BE2C (cell line): ENCODE measurements around the gene ZNF784.

Source experiments
- DNase-seq: peaks from one replicate; pipeline ENCODE4 v3.0.0-alpha.2; 2020
- H3K27me3 ChIP-seq: fragments of 250-450 bp; sonication (Bioruptor Pico); 2 replicates; pipeline ENCODE4 v1.5.1; 2020; ENCODE audit warnings: mild to moderate bottlenecking
- H3K36me3 ChIP-seq: fragments of 250-450 bp; sonication (Bioruptor Pico); 2 replicates; pipeline ENCODE4 v1.5.1; 2020; ENCODE audit warnings: mild to moderate bottlenecking
- H3K4me1 ChIP-seq: fragments of 250-450 bp; sonication (Bioruptor Pico); 2 replicates; pipeline ENCODE4 v1.5.1; 2020
- H3K4me3 ChIP-seq: 2 replicates; pipeline ENCODE4 v1.5.1; 2011; ENCODE audit warnings: low read depth, low read length
- H3K9me3 ChIP-seq: fragments of 250-450 bp; sonication (Bioruptor Pico); 2 replicates; pipeline ENCODE4 v1.5.1; 2020
- TF ChIP-seq, protein P1 (sequence below): IDR thresholded peaks from 2 replicates; pipeline ENCODE4 v1.5.1; 2012; ENCODE audit warnings: mild to moderate bottlenecking, low read depth, low read length

ZNF784 gene

DNA sequence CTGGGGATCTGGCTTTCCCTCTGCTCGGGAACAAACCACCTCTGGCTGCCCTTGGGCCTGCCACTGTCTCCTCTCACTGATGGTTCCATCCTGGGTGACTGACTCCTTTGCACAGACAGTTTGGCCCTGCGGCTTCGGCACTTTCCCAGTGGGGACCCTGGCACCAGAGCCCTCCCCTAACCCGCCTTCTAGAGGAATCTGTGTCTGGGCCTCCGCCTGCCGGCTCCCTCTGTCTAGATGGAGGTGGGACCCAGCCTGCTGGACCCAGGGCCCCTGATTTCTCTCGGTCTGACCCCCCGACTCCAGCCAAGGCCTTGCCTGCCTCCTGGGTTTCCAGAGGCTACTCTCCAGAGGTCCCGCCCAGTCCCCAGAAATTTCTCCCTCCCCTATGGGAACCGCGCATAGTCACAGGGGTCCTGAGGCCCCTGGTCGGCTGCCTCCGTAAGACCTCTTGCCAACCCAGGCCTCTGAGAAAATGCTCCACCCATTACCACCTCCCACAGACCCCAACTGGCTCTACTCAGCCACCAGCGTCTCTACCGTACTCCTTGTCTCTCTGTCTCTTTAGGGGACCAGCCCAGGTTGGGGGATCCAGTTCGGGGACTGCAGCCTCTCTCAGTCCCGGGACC is 26.4 kb upstream of the ZNF784 start:
- H3K27me3 ChIP-seq: no peaks in the 10 kb centered on the region
- TF ChIP-seq, protein P1, sequence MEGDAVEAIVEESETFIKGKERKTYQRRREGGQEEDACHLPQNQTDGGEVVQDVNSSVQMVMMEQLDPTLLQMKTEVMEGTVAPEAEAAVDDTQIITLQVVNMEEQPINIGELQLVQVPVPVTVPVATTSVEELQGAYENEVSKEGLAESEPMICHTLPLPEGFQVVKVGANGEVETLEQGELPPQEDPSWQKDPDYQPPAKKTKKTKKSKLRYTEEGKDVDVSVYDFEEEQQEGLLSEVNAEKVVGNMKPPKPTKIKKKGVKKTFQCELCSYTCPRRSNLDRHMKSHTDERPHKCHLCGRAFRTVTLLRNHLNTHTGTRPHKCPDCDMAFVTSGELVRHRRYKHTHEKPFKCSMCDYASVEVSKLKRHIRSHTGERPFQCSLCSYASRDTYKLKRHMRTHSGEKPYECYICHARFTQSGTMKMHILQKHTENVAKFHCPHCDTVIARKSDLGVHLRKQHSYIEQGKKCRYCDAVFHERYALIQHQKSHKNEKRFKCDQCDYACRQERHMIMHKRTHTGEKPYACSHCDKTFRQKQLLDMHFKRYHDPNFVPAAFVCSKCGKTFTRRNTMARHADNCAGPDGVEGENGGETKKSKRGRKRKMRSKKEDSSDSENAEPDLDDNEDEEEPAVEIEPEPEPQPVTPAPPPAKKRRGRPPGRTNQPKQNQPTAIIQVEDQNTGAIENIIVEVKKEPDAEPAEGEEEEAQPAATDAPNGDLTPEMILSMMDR: no peak
- no peak for DNase-seq
- no peak overlapping the region for H3K4me3 ChIP-seq
- H3K9me3 ChIP-seq: no peaks in the 10 kb centered on the region
- peaks cover 4% of the 10 kb centered on the region for H3K4me1 ChIP-seq
- H3K36me3 ChIP-seq: peaks cover 7% of the 10 kb centered on the region

DNA sequence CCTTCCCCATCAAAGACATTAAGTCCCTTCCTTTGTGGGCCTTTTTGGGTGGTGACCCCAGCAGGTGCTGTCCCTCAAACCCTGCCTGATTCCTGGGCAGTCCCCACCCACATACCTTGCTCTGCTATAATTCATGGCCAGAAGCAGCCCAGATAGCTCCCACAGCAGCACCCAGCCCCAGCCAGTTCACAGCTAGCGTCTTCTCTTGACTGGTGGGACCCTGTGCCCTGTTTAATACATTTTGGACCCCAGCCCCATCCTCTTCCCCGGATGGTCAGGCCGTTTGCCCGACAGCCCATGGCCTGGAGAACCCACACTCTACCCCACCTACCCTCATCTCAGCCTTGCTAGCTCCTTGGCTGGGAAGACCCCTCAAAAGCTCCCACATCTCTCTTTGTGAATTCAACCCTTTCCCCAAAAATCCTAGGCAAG is 25.8 kb upstream of the ZNF784 start:
- no peak for DNase-seq
- TF ChIP-seq, protein P1: no peak
- Histone ChIP-seq H3K4me1 (peaks cover 4% of the 10 kb centered on the region), H3K36me3 (peaks cover 10% of the 10 kb centered on the region), H3K27me3 (no peaks in the 10 kb centered on the region), H3K4me3 (no peak overlapping the region), H3K9me3 (no peaks in the 10 kb centered on the region)

DNA sequence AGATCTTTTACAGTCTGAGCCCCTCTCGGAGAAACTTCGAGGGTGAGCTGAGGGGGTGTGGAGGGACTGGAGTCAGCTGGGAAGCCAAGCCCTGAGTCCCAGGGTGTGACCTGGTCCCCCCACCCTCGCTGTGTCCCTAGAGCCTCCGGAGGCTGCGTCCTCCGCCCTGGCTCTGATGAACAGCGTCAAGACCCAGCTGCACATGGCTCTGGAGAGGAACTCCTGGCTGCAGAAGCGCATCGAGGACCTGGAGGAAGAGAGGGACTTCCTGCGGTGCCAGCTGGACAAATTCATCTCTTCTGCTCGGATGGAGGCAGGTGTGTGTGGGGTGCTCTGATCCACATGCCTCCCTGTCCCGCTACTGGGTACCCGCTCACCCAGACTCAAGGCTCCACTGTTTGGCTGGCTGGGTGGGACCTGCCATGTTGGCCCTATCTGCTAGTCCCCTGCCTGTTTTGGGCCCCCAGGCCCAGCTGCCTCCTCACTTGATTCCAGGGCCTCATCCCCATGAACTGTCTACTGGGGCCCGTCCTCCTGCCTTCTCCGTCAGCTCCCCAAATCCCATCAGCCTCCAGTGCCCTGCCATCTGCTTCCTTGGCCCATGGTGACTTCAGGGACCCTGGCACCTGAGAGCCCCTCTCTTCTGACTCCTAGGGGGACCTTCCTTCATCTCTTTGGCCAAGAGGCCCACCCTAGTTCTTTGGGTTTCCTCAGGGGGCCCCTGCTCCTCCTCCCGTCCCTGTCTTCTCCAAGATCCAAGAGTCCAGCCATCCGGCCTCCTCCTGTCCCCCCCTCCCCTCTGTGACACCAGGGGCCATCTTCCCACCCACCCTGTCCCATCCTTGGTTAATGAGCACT is 25.1 kb upstream of the ZNF784 start:
- TF ChIP-seq, protein P1: no peak
- Histone ChIP-seq H3K4me3 (no peak overlapping the region), H3K9me3 (no peaks in the 10 kb centered on the region), H3K36me3 (peaks cover 16% of the 10 kb centered on the region), H3K27me3 (no peaks in the 10 kb centered on the region), H3K4me1 (peaks cover 4% of the 10 kb centered on the region)
- DNase-seq: no peak

GRCh38 chr19:55648585-55649267 is 24.4 kb upstream of the ZNF784 start:
- no peaks in the 10 kb centered on the region for H3K27me3 ChIP-seq

DNA sequence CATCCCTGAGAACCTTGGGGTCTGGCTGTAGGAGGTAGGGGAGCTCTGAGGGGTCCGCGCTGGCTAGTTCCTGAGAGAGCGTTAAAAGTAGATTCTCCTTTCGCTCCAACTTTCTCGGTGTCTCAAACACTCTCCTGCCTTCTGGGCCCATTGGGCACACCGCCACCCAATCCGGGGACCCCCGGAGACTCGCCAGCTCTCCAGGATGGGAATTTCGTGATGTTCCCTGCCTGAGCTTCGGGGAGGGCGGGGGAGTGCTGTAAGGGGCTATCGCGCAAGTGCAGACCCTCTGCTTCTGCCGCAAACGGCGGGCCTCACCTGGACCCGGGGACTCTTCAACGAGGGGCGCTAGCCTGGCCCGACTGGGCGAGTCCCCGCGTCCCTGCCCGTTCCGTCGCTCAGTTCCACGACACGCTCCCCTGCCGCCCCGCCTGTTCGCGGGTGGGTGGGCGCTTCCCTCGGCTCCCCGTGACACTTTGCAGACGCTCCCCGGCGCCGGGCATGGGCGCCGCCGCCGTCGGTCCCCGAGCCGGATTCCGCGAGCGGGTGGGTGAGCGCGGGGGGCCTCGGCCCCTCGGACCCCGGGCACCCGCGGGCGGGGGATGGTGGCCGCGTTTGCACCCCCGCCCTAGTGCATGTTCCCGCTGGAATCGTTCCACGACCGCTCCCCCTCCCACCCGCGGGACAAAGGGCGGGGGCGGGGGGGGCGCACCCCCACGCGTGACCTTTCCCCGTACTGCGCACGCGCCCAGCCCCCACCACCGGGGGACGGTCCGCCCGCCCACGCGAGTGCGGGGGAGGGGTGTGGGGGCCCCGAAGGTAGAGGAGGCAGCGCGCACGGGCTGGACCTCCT is 23.6 kb upstream of the ZNF784 start, which contains the start of gene CCDC106:
TSS of gene CCDC106 (plus strand) at position 481 of the 853 bp plus-strand sequence. CDS start 835 bp downstream, outside the sequence.
- no peaks in the 10 kb centered on the region for H3K27me3 ChIP-seq
- DNase-seq: peak; percentile 75
- H3K4me1 ChIP-seq: peaks cover 4% of the 10 kb centered on the region
- H3K9me3 ChIP-seq: no peaks in the 10 kb centered on the region
- peaks cover 17% of the 10 kb centered on the region for H3K36me3 ChIP-seq
- H3K4me3 ChIP-seq: peak within 1 kb of the TSS; percentile 77
- TF ChIP-seq, protein P1: no peak

More at GRCh38 chr19:55648585-55649267, 24.4 kb upstream of the ZNF784 start:
- H3K9me3 ChIP-seq: no peaks in the 10 kb centered on the region
- TF ChIP-seq, protein P1: no peak
- no peak for DNase-seq
- H3K4me1 ChIP-seq: peaks cover 4% of the 10 kb centered on the region
- peaks cover 17% of the 10 kb centered on the region for H3K36me3 ChIP-seq
- H3K4me3 ChIP-seq: peak overlapping the region; percentile 77
